ENCODE results near the gene ISCU.
A peak's percentile ranks its signal among the peaks of the same experiment; 100 is the strongest.
"Not testable (repeated sequence)": the region's sequence is repeated elsewhere in the genome, so short reads cannot be mapped to it uniquely, and the experiment has no call there.

Gene ISCU

GRCh38 chr12:108543652-108544051 is 18.7 kb upstream of the ISCU start:
- no peak for DNase-seq

GRCh38 chr12:108547686-108548085 is 14.7 kb upstream of the ISCU start:
- no peak for DNase-seq

GRCh38 chr12:108548954-108549521 is 13.4 kb upstream of the ISCU start:
- DNase-seq = no peak

- DNase-seq = no peak
These were observed 10.9 kb upstream of the ISCU start for GRCh38 chr12:108551535-108551934.

- DNase-seq = no peak
These were observed 8.6 kb upstream of the ISCU start for GRCh38 chr12:108553799-108554198.

- not testable (repeated sequence) for DNase-seq
These were observed 7.0 kb upstream of the ISCU start for GRCh38 chr12:108555383-108555782.

GRCh38 chr12:108559007-108559655 is 3.3 kb upstream of the ISCU start:
- DNase-seq = no peak

GRCh38 chr12:108559748-108560147 is 2.6 kb upstream of the ISCU start:
- no peak for DNase-seq

GRCh38 chr12:108560321-108560721 is 2.1 kb upstream of the ISCU start:
- DNase-seq = no peak

GRCh38 chr12:108560752-108561719 is 1.4 kb upstream of the ISCU start, which contains the start of gene SART3:
Gene SART3 (minus strand): TSS chr12:108561173. CDS start chr12:108561154, 19 bp downstream.
- peak; percentile 67 for DNase-seq

- DNase-seq = no peak
These were observed 496 bp upstream of the ISCU start for GRCh38 chr12:108561852-108562347.

GRCh38 chr12:108563136-108563803 is 874 bp downstream of the ISCU start:
- DNase-seq = peak; percentile 81

- DNase-seq = no peak
These were observed 1.4 kb downstream of the ISCU start for GRCh38 chr12:108563804-108564151.

- DNase-seq = no peak
These were observed 2.3 kb downstream of the ISCU start for GRCh38 chr12:108564724-108565123.

- no peak for DNase-seq
These were observed 2.8 kb downstream of the ISCU start for GRCh38 chr12:108565146-108565545.

GRCh38 chr12:108565976-108566375 is 3.6 kb downstream of the ISCU start:
- DNase-seq = peak; percentile 18

GRCh38 chr12:108566452-108566851 is 4.1 kb downstream of the ISCU start:
- no peak for DNase-seq

- no peak for DNase-seq
These were observed 5.3 kb downstream of the ISCU start for GRCh38 chr12:108567406-108568337.

- DNase-seq = peak; percentile 23
These were observed 6.2 kb downstream of the ISCU start for GRCh38 chr12:108568338-108569154.

- DNase-seq = no peak
These were observed 8.6 kb downstream of the ISCU start for GRCh38 chr12:108570743-108571608.
